Activated T-helper 17 cell treated with anti-CD3 and anti-CD28 coated beads, Interleukin-2, amount 50 U/mL, for 72 hours (primary cell): ENCODE data around the gene HES2. TPM values are rescaled to one million over a fixed set of nuclear protein-coding genes. Genes with fewer than 3 reads are reported as not detected.
"Not testable (repeated sequence)": the region's sequence is repeated elsewhere in the genome, so short reads cannot be mapped to it uniquely, and the experiment has no call there.

Experiments
- ATAC-seq: fragments of 150-1000 bp; cut with Tn5 transposase; replicated peaks from 2 replicates; pipeline ENCODE4 v1.10.0; 2021; ENCODE audit warnings: mild to moderate bottlenecking, moderate library complexity
- H3K27ac Mint-ChIP-seq: one replicate; pipeline ENCODE4 v1.8.0; 2022; ENCODE audit warnings: mixed read lengths
- H3K27me3 Mint-ChIP-seq: one replicate; pipeline ENCODE4 v1.8.0; 2022; ENCODE audit warnings: mixed read lengths
- H3K36me3 Mint-ChIP-seq: one replicate; pipeline ENCODE4 v1.8.0; 2022; ENCODE audit warnings: low read depth, mild to moderate bottlenecking, mixed read lengths
- H3K4me1 Mint-ChIP-seq: one replicate; pipeline ENCODE4 v1.8.0; 2022; ENCODE audit warnings: mixed read lengths
- H3K4me3 Mint-ChIP-seq: one replicate; pipeline ENCODE4 v1.8.0; 2022; ENCODE audit warnings: mild to moderate bottlenecking, mixed read lengths
- H3K9me3 Mint-ChIP-seq: one replicate; pipeline ENCODE4 v1.8.0; 2022; ENCODE audit warnings: mixed read lengths
- total RNA-seq, 2 donors: library from RNA; stranded (reverse); gene quantifications; one replicate each; pipeline ENCODE4 v1.2.3, GENCODE V29; 2022

Gene HES2
- total RNA-seq, 2 donors from 2014 or later, result 0.17 to 0.37 TPM

DNA sequence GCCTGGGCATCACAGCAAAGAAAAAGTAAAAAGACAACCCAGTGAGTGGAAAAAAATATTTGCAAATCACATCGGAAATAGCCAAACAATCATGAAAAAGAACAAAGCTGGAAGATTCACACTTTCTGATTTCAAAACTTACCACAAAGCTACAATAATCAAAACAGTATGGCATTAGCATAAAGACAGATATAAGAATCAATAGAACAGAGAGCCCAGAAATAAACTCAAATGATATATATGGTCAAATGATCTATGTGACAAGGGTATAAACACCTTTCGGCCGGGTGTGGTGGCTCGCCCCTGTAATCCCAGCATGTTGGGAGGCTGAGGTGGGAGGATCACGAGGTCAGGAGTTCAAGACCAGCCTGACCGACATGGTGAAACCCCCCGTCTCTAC lies 39.7 kb downstream of the HES2 start:
- H3K4me1 Mint-ChIP-seq, result no peaks in the 10 kb centered on the region
- H3K36me3 Mint-ChIP-seq, result no peaks in the 10 kb centered on the region
- no peak overlapping the region for H3K4me3 Mint-ChIP-seq
- H3K27ac Mint-ChIP-seq, result no peak overlapping the region
- H3K27me3 Mint-ChIP-seq, result no peaks in the 10 kb centered on the region
- no peaks in the 10 kb centered on the region for H3K9me3 Mint-ChIP-seq
- ATAC-seq, result no peak

- Mint-ChIP-seq H3K4me1 (no peaks in the 10 kb centered on the region), H3K27ac (no peak overlapping the region), H3K9me3 (no peaks in the 10 kb centered on the region), H3K4me3 (no peak overlapping the region), H3K36me3 (no peaks in the 10 kb centered on the region), H3K27me3 (no peaks in the 10 kb centered on the region)
- ATAC-seq, result no peak
Observed at GRCh38 chr1:6378096-6378746, 41.5 kb downstream of the HES2 start.

GRCh38 chr1:6373961-6374720 lies 45.6 kb downstream of the HES2 start:
- Mint-ChIP-seq H3K4me3 (no peak overlapping the region), H3K9me3 (no peaks in the 10 kb centered on the region), H3K4me1 (no peaks in the 10 kb centered on the region), H3K27ac (no peak overlapping the region), H3K27me3 (no peaks in the 10 kb centered on the region), H3K36me3 (no peaks in the 10 kb centered on the region)
- ATAC-seq, result no peak

GRCh38 chr1:6372236-6372635 lies 47.5 kb downstream of the HES2 start:
- H3K27ac Mint-ChIP-seq, H3K9me3 Mint-ChIP-seq, H3K27me3 Mint-ChIP-seq, H3K4me1 Mint-ChIP-seq, H3K4me3 Mint-ChIP-seq, ATAC-seq, H3K36me3 Mint-ChIP-seq: not testable (repeated sequence)

DNA sequence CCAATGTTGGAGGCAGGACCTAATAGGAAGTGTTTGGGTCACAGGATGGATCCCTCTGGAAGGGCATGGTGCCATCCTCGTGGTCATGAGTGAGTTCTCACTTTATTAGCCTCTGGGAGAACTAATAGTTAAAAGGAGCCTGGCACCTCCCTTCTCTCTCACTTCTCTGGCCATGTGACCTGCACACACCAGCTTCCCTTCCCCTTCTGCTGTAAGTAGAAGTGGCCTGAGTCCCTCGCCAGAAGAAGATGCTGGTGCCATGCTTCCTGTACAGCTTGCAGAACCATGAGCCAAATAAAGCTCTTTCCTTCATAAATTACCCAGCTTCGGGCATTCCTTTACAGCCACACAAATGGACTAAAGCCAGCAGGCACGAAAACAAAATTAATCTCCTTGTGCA lies 49.7 kb downstream of the HES2 start:
- H3K4me1 Mint-ChIP-seq, result peaks cover 2% of the 10 kb centered on the region
- H3K27me3 Mint-ChIP-seq, result no peaks in the 10 kb centered on the region
- H3K4me3 Mint-ChIP-seq, result no peak overlapping the region
- no peaks in the 10 kb centered on the region for H3K36me3 Mint-ChIP-seq
- ATAC-seq, result no peak
- H3K27ac Mint-ChIP-seq, result no peak overlapping the region
- H3K9me3 Mint-ChIP-seq, result no peaks in the 10 kb centered on the region

DNA sequence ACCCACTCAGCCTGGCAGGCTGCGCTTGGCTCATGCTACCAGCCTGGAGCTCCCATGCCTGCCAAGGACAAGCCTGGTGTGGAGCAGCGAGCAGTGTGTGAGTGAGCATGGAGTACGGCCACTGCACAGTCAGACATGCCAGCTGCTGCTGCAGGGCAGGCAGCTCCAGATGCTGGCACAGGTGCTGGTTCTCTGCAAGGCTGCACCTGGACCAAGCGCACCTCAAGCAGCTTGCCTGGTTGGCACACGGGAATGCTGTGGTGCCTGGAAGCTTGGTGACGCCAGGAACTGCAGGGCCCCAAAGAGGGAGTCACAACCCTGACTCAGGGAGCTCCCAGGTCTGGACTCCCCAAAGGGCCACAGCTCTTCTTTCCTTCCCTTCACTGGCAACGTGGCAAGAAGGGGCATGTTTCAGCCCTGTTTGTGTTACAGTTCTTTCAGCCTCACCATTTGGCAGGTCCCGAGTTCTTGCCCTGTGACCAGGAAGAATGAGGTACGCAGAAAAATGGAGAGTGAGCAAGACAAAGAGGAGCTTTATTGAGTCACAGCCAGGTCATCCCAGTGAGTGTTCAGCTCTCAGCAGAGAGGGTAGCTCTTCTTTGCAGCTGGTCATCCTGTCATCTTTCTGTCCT lies 52.2 kb downstream of the HES2 start:
- ATAC-seq, result no peak
- H3K9me3 Mint-ChIP-seq, result no peaks in the 10 kb centered on the region
- no peaks in the 10 kb centered on the region for H3K36me3 Mint-ChIP-seq
- H3K27me3 Mint-ChIP-seq, result no peaks in the 10 kb centered on the region
- H3K4me3 Mint-ChIP-seq, result no peak overlapping the region
- H3K4me1 Mint-ChIP-seq, result peaks cover 5% of the 10 kb centered on the region
- H3K27ac Mint-ChIP-seq, result no peak overlapping the region

DNA sequence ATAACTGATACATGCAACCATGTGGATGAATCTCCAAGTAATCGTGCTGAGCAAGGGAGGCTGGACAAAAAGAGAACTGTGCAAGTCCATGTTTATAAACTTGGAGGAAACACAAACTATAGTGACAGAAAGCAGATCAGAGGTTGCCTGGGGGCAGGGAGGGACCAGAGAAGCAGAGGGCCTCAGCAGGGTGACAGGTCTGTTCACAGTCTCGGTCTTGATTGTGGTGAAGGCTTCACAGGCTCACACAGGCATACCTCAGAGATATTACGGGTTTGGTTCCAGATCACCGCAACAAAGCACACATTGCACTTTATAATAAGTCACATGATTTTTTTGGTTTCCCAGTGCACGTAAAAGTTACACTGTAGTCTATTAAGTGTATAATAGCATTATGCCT lies 54.7 kb downstream of the HES2 start:
- no peaks in the 10 kb centered on the region for H3K36me3 Mint-ChIP-seq
- H3K9me3 Mint-ChIP-seq, result no peaks in the 10 kb centered on the region
- no peaks in the 10 kb centered on the region for H3K27me3 Mint-ChIP-seq
- peak overlapping the region; percentile 33 for H3K4me3 Mint-ChIP-seq
- peaks cover 8% of the 10 kb centered on the region for H3K4me1 Mint-ChIP-seq
- peak overlapping the region; percentile 38 for H3K27ac Mint-ChIP-seq
- ATAC-seq, result peak; percentile 82

DNA sequence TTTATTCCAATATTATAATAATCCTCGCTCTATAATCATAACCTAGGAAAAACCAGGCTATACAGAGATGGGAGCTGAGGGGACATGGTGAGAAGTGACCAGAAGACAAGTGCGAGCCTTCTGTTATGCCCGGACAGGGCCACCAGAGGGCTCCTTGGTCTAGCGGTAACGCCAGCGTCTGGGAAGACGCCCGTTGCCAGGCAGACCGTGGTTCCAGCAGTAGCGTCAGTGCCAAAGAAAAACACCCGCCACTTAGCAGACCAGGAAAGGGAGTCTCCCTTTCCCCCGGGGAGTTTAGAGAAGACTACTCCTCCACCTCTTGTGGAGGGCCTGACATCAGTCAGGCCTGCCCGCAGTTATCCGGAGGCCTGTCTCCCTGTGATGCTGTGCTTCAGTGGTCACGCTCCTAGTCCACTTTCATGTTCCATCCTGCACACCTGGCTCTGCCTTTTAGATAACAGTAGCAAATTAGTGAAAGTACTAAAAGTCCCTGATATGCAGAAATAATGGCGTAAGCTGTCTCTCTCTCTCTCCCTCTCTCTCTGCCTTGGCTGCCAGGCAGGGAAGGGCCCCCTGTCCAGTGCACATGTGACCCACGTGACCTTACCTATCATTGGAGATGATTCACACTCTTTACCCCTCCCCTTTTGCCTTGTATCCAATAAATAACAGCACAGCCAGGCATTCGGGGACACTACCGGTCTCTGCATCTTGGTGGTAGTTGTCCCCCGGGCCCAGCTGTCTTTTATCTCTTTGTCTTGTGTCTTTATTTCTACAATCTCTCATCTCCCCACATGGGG lies 56.4 kb downstream of the HES2 start:
- Mint-ChIP-seq H3K27ac (peak overlapping the region; percentile 34), H3K4me1 (peaks cover 15% of the 10 kb centered on the region)
- not testable (repeated sequence) for H3K4me3 Mint-ChIP-seq, ATAC-seq, H3K36me3 Mint-ChIP-seq, H3K27me3 Mint-ChIP-seq, H3K9me3 Mint-ChIP-seq

Other genes starting within 250 kb of the HES2 start
- gene CHD5, start 239.6 kb downstream of the HES2 start, total RNA-seq, result 1 to 10 TPM in 1 of 2 donors, under 1 TPM in 1; 0.43 to 1.2 TPM
- gene RPL22, start 220.3 kb downstream of the HES2 start, total RNA-seq, result 100 to 1,000 TPM; 437 to 506 TPM
- gene RNF207, start 213.8 kb downstream of the HES2 start, total RNA-seq, result 10 to 100 TPM; 20.1 to 21.9 TPM
- 10 to 100 TPM; 26.7 to 62.4 TPM for gene ICMT, start 184.0 kb downstream of the HES2 start, total RNA-seq
- gene HES3, start 175.7 kb downstream of the HES2 start, total RNA-seq, result not detected
- under 1 TPM; 0.39 to 0.40 TPM for gene GPR153, start 158.8 kb downstream of the HES2 start, total RNA-seq
- 10 to 100 TPM; 43.5 to 96.3 TPM for gene ACOT7, start 26.2 kb downstream of the HES2 start, total RNA-seq
- 1 to 10 TPM in 1 of 2 donors, under 1 TPM in 1; 0.71 to 3.5 TPM for gene ESPN, start 4.9 kb upstream of the HES2 start, total RNA-seq
- 100 to 1,000 TPM; 132 to 199 TPM for gene TNFRSF25, start 46.3 kb upstream of the HES2 start, total RNA-seq
- 1 to 10 TPM; 3.2 to 3.8 TPM for gene PLEKHG5, start 71.7 kb upstream of the HES2 start, total RNA-seq
- gene NOL9, start 134.6 kb upstream of the HES2 start, total RNA-seq, result 10 to 100 TPM; 33.2 to 58.0 TPM
- gene TAS1R1, start 135.4 kb upstream of the HES2 start, total RNA-seq, result not detected
- 10 to 100 TPM; 22.0 to 28.5 TPM for gene ZBTB48, start 160.1 kb upstream of the HES2 start, total RNA-seq
- gene KLHL21, start 182.9 kb upstream of the HES2 start, total RNA-seq, result 10 to 100 TPM; 32.3 to 35.3 TPM
- 10 to 100 TPM; 14.8 to 23.7 TPM for gene PHF13, start 193.8 kb upstream of the HES2 start, total RNA-seq
- gene THAP3, start 204.9 kb upstream of the HES2 start, total RNA-seq, result 10 to 100 TPM; 19.3 to 34.6 TPM